Esophagus (tissue), 2 donors: ENCODE data around the gene MAGEC1. TPM values are rescaled to one million over a fixed set of nuclear protein-coding genes. Genes with fewer than 3 reads are reported as not detected.
"Not testable (repeated sequence)": the region's sequence is repeated elsewhere in the genome, so short reads cannot be mapped to it uniquely, and the experiment has no call there.

Experiments
- H3K27ac ChIP-seq, 2 donors: one replicate each; pipeline ENCODE4 v1.5.1; 2013; ENCODE audit warnings: low read depth in 2 of 2, mild to moderate bottlenecking in 2 of 2, inconsistent platforms in 1 of 2, low read length in 1 of 2, moderate library complexity in 1 of 2
- H3K27me3 ChIP-seq, 2 donors: one replicate each; pipeline ENCODE4 v1.6.1; 2013; ENCODE audit warnings: low read length in 2 of 2, control low read depth in 1 of 2, mild to moderate bottlenecking in 1 of 2; ENCODE audit not compliant: insufficient read depth in 2 of 2, control insufficient read depth in 1 of 2
- H3K36me3 ChIP-seq, 2 donors: one replicate each; pipeline ENCODE4 v1.6.1; 2013; ENCODE audit warnings: low read length in 1 of 2; ENCODE audit not compliant: control insufficient read depth in 2 of 2, insufficient read depth in 2 of 2
- H3K4me1 ChIP-seq, 2 donors: one replicate each; pipeline ENCODE4 v1.6.1; 2013; ENCODE audit warnings: low read length in 1 of 2; ENCODE audit not compliant: control insufficient read depth in 2 of 2, insufficient read depth in 2 of 2
- H3K4me3 ChIP-seq, 2 donors: one replicate each; pipeline ENCODE4 v1.5.1; 2013; ENCODE audit warnings: low read length in 2 of 2, mild to moderate bottlenecking in 2 of 2, low read depth in 1 of 2, moderate library complexity in 1 of 2
- H3K9me3 ChIP-seq, 2 donors: one replicate each; pipeline ENCODE4 v1.6.1; 2013; ENCODE audit warnings: mild to moderate bottlenecking in 2 of 2, low read depth in 1 of 2, low read length in 1 of 2, moderate library complexity in 1 of 2; ENCODE audit not compliant: control insufficient read depth in 2 of 2, insufficient read depth in 1 of 2
- WGBS, 2 donors: extraction: QIAGEN DNeasy Blood & Tissue Kit; methylation state at CpG; one replicate each; pipeline ENCODE4 v1.1.7; 2013; 5-methylcytosine and 5-hydroxymethylcytosine counted together
- polyA plus RNA-seq, 2 donors: library from polyadenylated mRNA; stranded (reverse); fragments of 200-250 nt; gene quantifications; one replicate each; pipeline ENCODE4 v1.2.3, GENCODE V29; 2013
- donor health status: healthy with polysubstance abuse.
- donor health status: Bipolar disorder and iron deficiency.

Gene MAGEC1
- not detected for polyA plus RNA-seq

GRCh38 chrX:141903400-141904155 is at the start of gene MAGEC1:
Gene MAGEC1, plus strand, starts transcription at chrX:141903894. Its CDS starts 1,179 bp downstream, at chrX:141905073.
- Histone ChIP-seq H3K4me1 (no peaks in the 10 kb centered on the region), H3K27me3 (no peaks in the 10 kb centered on the region), H3K36me3 (no peaks in the 10 kb centered on the region), H3K4me3 (no peak within 1 kb of the TSS), H3K27ac (no peak within 1 kb of the TSS), H3K9me3 (peaks cover 0 to 10% of the 10 kb centered on the region in 2 donors)
- 88 to 93% methylated on average over 21 to 25 of the region's 25 CpGs for WGBS, 2 donors

- H3K36me3 ChIP-seq = no peaks in the 10 kb centered on the region
- no peak overlapping the region for H3K27ac ChIP-seq
- no peaks in the 10 kb centered on the region for H3K9me3 ChIP-seq
- H3K4me1 ChIP-seq = no peaks in the 10 kb centered on the region
- no peaks in the 10 kb centered on the region for H3K27me3 ChIP-seq
- no peak overlapping the region for H3K4me3 ChIP-seq
- WGBS, 2 donors = 41 to 46% methylated on average over 3 of the region's 3 CpGs
Observed at GRCh38 chrX:141857479-141857878, 46.2 kb upstream of the MAGEC1 start.

GRCh38 chrX:141879616-141880015 is 24.1 kb upstream of the MAGEC1 start:
- WGBS, 2 donors = 70 to 81% methylated on average over 5 of the region's 5 CpGs
- Histone ChIP-seq H3K4me1 (no peaks in the 10 kb centered on the region), H3K36me3 (no peaks in the 10 kb centered on the region)

DNA sequence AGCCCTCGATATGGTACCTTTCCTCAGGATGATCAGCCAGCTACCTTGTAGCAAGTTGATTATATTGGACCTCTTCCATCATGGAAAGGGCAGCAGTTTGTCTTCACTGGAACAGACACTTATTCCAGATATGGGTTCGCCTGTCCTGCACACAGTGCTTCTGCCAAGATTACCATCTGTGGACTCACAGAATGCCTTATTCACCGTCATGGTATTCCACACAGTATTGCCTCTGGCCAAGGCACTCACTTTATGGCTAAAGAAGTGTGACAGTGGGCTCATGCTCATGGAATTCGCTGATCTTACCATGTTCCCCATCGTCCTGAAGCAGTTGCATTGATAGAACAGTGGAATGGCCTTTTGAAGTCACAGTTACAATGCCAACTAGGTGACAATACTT is 14.9 kb upstream of the MAGEC1 start:
- not testable (repeated sequence) for H3K27ac ChIP-seq, H3K9me3 ChIP-seq, H3K4me3 ChIP-seq, H3K27me3 ChIP-seq, H3K36me3 ChIP-seq, H3K4me1 ChIP-seq
- WGBS, 2 donors = 55 to 76% methylated on average over 5 of the region's 5 CpGs

More at GRCh38 chrX:141879616-141880015, 24.1 kb upstream of the MAGEC1 start:
- peaks cover 0 to 3% of the 10 kb centered on the region in 2 donors for H3K27me3 ChIP-seq
- no peak overlapping the region for H3K27ac ChIP-seq
- H3K4me3 ChIP-seq = no peak overlapping the region
- no peaks in the 10 kb centered on the region for H3K9me3 ChIP-seq

GRCh38 chrX:141894733-141895132 is 9.0 kb upstream of the MAGEC1 start:
- H3K27me3 ChIP-seq = no peaks in the 10 kb centered on the region
- no peak overlapping the region for H3K4me3 ChIP-seq
- H3K27ac ChIP-seq = no peak overlapping the region
- H3K9me3 ChIP-seq = peaks cover 0 to 7% of the 10 kb centered on the region in 2 donors
- no peaks in the 10 kb centered on the region for H3K4me1 ChIP-seq
- 83% methylated on average over 7 of the region's 7 CpGs for WGBS, 2 donors
- H3K36me3 ChIP-seq = no peaks in the 10 kb centered on the region

GRCh38 chrX:141897690-141898089 is 6.0 kb upstream of the MAGEC1 start:
- 89 to 90% methylated on average over 2 of the region's 2 CpGs for WGBS, 2 donors
- Histone ChIP-seq H3K27ac (no peak overlapping the region), H3K36me3 (no peaks in the 10 kb centered on the region), H3K27me3 (no peaks in the 10 kb centered on the region), H3K4me1 (no peaks in the 10 kb centered on the region), H3K9me3 (peaks cover 0 to 7% of the 10 kb centered on the region in 2 donors), H3K4me3 (no peak overlapping the region)

- Histone ChIP-seq H3K9me3 (peaks cover 0 to 12% of the 10 kb centered on the region in 2 donors), H3K4me1 (no peaks in the 10 kb centered on the region), H3K4me3 (no peak overlapping the region), H3K27ac (no peak overlapping the region), H3K36me3 (no peaks in the 10 kb centered on the region), H3K27me3 (no peaks in the 10 kb centered on the region)
- 36 to 83% methylated on average over 4 of the region's 4 CpGs for WGBS, 2 donors
Observed at GRCh38 chrX:141902366-141902765, 1.3 kb upstream of the MAGEC1 start.

GRCh38 chrX:141904262-141904661 is 568 bp downstream of the MAGEC1 start:
- no peak overlapping the region for H3K4me3 ChIP-seq
- H3K36me3 ChIP-seq = no peaks in the 10 kb centered on the region
- H3K27me3 ChIP-seq = no peaks in the 10 kb centered on the region
- WGBS, 2 donors = 84 to 90% methylated on average over 6 of the region's 6 CpGs
- peaks cover 0 to 10% of the 10 kb centered on the region in 2 donors for H3K9me3 ChIP-seq
- no peak overlapping the region for H3K27ac ChIP-seq
- no peaks in the 10 kb centered on the region for H3K4me1 ChIP-seq

DNA sequence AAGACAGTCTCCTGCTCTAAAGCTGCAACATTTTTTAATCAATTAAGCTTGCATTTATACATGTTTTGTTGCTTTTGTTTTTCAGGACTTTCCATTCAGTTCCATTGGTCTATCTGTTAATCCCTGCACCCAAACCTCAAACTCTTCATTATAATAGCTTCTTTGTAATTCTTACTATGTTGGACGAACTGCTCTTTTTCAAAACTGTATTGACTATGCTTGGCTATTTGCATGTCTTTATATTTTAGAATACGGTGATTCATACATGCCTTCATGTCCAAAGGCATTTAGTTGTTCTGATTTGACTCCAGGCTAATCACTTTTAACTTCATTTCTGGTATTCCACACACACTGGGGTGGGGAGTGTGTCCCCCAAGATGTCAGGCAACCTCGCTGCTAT is 14.1 kb downstream of the MAGEC1 start:
- no peaks in the 10 kb centered on the region for H3K9me3 ChIP-seq
- no peak overlapping the region for H3K27ac ChIP-seq
- H3K27me3 ChIP-seq = no peaks in the 10 kb centered on the region
- no peaks in the 10 kb centered on the region for H3K36me3 ChIP-seq
- H3K4me1 ChIP-seq = no peaks in the 10 kb centered on the region
- WGBS, 2 donors = 41 to 66% methylated on average over 3 of the region's 3 CpGs
- no peak overlapping the region for H3K4me3 ChIP-seq

DNA sequence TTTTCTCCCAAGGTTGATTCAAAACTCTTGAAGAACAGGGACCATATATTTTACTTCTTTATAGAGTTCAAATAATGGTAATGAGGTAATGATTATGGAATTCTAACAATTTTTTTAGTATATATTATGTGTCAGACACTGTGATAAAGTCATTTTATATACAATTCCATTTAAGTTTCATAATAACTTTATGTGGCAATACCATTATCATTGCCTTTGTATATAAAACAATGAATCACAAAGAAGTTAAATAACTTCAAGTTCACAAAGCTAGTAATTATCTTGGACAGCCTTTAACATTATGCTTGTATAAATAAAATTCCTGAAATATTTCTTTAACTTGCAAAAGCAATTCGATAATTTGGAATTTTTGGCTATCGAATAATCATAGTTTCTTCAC is 20.6 kb downstream of the MAGEC1 start:
- H3K27ac ChIP-seq = no peak overlapping the region
- 75 to 81% methylated on average over 2 of the region's 2 CpGs for WGBS, 2 donors

More for the DNA sequence above, 20.6 kb downstream of the MAGEC1 start:
- H3K27me3 ChIP-seq = no peaks in the 10 kb centered on the region
- no peaks in the 10 kb centered on the region for H3K9me3 ChIP-seq
- no peaks in the 10 kb centered on the region for H3K36me3 ChIP-seq
- no peaks in the 10 kb centered on the region for H3K4me1 ChIP-seq
- no peak overlapping the region for H3K4me3 ChIP-seq
